ENCODE data around the gene MTHFD2L.

MTHFD2L gene

DNA sequence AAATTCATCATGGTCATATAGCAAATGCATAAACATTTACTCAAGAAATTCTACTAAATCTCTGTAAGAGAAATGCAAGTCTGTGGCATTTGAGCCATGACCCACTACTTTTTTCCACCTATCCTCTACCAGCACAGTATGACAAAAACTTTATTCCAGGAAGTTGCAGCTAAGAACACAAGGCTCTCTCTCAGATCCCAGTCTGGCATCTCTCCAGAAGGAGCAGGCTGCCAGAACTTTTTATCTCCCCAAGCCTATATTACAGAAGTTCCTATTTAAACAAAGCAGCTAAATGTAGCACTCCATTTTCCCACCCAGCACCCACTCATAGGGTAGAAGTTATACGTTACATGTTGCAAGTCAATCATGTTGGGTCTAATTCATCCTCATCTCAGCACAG, 101.0 kb downstream of the MTHFD2L start:
- DNase-seq = no peak

DNA sequence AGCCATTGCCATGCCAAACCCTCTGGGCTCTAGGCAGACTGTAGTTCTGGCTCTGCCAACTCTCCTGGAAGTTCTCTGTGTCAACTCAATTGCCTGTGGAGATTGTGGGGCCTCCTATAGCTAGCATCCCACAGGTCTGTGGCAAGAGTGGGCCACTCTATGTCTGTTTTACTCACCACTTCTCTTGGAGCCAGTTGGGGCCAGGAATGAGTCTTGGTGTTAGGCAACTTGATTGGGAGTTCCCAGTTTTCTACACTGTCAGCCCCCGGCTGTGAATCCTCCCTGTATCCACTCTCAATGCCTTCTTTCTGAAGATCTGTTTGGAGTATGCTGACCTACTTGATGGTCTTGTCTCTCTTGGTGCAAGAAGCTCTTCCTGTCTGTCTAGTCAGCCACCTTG, 102.1 kb downstream of the MTHFD2L start:
- DNase-seq = no peak

DNA sequence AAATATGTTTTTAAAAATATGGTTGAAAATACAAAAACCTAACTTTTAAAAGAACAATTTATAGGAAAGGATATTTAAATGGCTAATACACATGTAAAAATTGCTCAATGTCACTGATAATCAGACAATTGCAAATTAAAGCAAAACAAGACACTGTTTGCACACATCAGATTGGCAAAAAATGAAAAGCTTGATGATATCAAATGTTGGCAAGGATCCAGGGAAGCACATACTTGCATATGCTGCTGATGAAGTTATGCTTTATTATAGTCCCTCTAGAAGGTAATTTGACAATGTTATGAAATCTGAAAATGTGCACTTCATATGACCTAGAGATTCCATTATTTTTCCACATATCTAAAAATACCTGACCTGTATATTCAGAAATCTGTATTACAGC, 104.6 kb downstream of the MTHFD2L start:
- DNase-seq = no peak

DNA sequence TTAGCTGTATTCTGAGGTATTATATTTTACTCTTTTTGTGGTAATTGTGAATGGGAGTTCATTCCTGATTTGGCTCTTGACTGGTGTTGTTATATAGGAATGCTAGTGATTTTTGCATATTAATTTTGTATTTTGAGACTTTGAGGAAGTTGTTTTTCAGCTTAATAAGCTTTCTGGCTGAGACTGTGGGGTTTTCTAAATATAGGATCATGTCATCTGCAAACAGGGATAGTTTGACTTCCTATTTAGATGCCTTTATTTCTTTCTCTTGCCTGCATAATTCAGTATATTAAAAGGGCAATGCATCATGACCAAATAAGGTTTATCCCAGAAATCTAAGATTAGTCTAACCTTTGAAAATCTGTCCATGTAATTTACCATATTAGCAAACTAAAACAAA, 105.6 kb downstream of the MTHFD2L start:
- no peak for DNase-seq

DNA sequence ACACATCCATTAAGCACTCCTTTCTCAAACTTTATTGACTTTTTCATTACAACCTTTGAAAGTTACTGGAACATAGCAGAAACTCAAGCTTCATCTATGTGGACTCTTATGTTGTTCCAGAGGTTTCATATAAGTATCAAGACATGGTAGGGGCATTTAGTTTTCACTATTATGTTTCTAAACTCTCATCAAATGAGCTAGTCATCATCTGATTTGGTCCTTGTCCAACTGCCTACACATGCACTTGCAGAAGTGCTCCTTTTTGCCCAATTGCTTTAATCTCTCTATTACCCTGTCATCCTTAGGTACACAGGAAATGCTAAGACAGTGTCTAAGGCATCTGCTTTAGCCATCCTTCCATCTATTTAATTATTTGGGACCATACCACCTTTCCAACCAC, 108.2 kb downstream of the MTHFD2L start:
- DNase-seq = no peak

DNA sequence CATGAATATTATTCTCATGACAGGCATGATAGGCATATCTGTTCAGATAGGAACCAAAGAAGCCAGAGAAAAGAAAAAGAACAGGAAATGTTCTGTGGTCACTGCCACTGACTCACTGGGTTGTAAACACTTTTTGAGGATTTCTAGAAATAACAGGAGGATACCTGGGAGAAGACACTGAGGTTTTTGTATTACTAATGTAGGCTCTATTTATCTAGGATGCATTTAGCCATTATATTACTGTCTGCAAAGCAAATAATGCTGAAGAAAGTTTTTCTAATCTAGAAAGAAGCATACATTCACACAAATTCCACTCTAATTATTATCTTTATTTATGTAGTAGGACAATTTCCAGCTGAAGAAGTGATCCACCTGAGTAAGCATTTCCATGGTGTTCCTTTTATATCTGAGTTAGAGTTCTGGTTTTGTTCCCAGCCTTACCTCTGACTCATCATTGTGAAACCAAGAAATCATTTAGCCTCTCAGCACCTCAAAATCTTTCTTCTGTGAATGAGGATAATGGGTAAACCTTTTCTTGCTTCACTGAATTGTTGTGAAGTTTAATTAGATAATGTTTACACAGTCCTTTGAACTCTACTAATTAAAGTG, 110.2 kb downstream of the MTHFD2L start:
- no peak for DNase-seq

DNA sequence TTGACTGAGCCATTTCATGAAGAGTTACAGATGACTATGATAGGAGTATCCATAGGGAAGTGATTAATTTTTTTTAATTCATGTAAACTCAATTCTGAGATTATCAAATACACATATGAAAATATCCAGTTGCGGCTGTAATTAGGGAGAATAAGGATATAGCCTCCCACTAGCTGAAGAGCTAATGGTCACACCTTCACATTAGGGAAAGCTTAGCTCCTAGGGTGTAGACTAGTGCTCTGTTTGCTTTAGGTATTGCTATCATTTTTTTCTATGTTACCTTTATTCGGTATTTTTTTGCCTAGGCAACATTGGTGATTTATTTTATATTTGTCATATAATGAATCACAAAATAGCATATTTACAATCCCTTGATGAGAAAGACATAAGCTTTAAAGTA, 110.7 kb downstream of the MTHFD2L start:
- DNase-seq = no peak

DNA sequence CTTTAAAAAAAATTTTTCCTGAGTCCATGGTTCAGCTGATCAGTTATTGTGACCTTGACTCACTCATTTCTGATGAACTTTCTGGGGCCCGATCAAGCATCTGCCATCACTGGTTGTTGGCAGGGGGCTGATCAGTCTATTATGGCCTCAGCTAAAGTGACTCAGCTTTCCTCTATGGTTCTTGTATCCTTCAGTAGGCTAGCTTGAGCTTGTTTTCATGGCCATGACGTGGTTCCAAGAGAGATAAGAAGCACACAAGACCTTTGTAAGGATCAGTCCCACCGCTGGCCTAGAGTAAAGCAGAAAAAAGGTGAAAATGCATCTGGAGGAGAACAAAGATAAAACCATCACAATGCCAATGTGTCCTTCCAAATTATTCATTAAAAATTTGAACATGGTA, 120.6 kb downstream of the MTHFD2L start:
- DNase-seq = no peak

DNA sequence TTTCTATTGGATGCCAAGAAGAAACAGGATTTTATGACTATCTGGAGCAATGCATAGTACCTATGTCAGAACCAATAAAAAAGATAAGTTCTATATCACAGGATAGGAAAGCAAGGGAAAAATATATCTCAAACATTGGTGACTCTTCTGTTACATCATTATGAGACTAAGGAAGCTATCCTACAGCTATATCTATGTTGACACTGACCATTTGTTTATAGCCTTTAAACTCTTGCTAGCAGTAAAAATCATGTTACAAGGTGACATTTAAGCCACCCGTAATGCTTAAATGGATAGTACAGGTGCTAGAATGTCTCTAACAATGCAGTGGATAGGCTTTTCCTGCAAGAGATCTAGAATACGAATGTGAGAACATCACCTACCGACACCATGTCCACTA, 121.8 kb downstream of the MTHFD2L start:
- DNase-seq = no peak

DNA sequence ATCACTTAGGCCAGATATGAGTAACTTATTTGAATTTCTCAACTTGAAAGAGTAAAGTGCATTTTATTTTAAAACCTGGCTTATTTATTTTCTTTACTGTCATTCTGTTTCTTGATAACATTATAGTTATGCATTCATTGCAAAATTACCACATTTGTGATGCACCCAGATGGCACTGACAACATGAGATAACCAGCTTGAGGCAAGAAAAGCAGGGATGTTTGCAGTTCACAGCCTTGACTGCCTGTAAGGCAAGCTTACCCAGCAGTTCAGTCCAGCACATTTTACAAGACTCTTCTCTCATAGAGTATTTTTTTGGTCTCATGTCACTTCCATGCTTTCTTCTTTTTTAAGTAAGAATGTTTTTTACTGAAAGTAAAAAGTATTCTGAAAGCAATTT, 125.0 kb downstream of the MTHFD2L start:
- DNase-seq = no peak

DNA sequence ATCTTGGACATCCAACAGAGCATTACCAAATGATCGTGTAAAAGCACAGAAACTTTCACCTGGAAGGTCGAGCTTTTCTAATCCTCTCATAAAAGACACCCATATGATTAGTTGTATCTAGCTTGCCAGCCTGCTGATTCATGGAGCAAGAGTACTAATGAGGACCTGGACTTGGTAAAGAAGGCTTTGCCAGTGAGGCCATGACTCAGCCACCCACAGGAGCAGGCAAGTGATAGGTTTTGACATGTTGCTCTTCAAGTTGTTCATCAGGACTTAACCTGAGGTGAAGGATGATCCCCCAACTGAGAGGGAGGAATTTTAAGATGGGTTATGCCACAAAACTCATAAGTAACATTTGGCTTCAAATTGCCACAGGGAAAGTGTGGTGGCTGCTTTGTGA, 125.7 kb downstream of the MTHFD2L start:
- DNase-seq = no peak

DNA sequence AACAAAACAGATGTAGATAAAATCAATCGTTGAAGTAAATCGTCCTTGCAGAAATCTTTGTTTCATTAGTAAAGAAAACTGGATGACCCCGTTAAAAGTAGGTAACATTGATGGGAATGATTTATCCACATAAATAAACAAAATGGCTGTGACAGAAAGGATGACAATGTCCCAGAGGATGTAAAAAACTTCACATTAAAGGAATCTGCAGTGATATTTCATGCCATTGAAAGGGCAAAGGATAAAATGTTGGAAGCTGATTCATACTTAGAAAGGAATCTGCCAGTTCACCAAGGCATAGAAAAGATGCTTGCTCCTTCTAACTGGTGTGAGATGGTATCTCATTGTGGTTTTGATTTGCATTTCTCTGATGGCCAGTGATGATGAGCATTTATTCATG, 126.1 kb downstream of the MTHFD2L start:
- DNase-seq = no peak

DNA sequence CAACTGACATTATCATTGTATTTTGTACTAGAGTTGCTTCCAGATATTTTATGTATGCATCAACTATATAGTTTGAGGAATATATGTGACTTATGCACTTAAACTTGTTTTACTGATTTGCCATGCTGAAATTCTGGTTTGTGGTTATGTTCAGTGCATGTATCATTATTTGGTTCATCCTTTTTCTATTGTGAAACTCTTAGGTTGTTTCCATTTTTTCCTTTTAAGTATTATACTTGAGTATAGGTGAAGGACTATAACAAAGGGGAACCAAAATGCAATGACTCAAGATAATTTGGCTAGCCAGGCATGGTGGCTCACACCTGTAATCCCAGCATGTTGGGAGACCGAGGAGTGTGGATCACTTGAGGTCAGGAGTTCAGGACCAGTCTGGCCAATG, 129.2 kb downstream of the MTHFD2L start:
- no peak for DNase-seq

DNA sequence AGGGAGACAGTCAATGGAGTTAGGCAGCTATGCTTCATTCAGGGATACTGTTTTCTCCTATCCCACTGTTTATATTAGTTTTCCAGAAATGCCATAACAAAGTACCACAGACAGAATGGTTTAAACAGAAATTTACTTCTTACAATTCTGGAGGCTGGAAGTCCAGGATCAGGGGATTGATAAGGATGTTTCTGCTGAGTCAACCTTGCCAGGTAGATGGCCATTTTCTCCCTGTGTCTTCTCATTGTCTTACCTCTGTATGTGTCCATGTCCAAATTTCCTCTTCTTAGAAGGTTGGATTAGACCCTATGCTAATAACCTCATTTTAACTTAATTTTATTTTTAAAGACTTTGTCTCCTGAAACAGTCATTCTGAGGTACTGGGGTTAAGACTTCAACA, 129.9 kb downstream of the MTHFD2L start:
- DNase-seq = no peak

DNA sequence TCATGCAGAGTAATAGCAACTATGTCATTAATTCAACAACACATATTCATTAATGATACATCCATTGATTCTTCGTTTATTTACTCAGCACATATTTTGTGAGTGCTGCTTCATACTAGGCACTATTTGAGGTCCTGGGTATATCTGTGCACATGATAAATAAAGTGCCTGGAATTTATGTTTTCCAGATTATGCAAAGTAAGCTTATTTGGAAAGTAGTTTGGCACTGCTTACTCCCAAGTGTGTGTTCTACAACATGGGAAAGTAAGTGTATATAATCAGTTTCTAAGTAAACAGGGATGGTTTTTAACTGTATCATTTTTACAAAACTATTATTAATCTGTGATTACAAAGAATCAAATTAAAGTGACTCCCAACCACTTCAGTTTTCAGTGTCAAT, 133.6 kb downstream of the MTHFD2L start:
- no peak for DNase-seq

DNA sequence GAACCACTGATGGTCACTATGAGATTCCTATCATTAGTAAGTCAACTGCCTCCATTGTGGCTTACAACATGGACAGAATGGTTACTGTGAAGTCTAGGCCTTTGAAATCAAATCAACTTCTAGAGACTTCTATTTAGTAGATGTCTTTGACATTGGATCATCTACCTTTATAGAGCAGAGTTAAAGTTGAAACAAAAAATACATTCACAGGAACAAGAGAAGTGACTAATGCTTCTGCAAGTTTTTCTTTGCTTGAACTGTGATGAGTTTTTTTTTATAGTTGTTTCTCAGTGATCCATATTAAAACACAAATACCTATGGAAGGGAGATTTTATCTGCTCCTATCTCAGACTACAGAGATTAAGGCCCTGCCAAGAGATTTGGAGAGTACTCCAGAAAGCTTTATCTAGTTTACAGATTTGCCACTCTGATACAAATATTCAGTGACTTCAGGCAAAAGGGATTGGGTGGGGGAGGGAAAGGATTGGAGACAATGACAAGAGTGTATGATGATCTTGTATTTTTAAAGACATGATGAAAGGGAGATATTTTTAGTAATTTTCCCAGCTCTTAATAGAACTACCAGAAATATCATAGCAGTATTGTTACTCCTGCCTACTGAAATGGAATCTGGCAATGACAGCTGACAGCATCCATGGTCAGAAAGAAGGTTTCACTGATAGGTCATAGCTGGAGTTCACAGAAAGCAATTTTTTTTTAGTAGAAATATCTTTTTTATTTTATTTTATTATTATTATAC, 134.4 kb downstream of the MTHFD2L start:
- no peak for DNase-seq

DNA sequence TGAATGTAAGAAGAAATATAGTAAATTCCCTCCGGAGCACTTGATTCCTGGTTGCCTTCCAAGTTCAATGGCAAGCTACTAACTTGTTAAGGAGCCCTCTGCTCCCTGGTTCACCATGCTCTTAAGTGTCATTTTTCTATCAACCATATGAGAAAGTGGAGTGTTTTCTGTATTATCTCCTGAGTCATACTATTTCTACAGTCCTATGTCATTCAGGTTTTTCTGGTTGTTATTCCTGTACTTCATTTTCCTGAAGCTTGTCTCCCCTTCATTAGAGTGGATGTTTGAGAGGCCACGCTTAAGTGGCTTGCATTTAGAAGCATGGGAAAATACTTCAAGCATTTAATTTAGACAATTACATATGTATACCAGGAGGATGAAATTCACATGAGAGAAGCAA, 135.6 kb downstream of the MTHFD2L start:
- DNase-seq = no peak

DNA sequence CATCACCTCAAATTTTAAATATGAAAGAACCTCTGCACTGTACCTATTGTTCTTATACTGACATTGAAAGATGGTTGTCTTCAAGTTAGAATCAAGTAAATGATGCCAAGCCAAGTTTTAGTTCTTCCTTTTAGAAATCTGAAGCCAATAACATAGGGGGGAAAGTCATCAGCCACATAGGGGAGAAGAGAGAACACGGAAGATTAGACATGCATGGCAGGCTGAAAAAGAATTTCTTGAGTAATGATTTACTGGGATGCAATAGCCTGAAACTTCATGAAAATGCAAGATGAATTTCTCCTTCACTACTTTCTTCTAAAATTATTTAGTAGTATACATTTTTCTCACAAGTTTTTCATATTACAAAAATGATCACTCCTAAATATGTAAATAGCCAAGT, 136.8 kb downstream of the MTHFD2L start:
- no peak for DNase-seq

DNA sequence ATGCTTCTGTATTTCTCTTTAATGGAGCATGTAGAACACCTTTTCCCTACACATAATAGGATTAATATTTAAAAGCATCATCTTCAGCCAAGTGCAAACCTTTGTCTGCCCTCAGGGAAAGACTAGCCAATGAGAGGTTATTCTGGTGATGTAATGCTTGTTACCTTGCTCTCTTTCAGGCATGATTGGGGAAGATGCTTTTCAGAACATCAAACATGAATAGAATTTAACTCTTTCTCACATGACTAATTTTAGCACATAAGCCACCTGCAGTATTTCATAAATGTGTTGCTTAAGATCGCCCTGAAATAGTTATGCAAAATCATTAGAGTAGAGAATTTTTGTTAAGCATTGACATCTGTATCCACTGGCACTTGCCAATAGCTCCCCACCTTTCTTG, 139.6 kb downstream of the MTHFD2L start:
- DNase-seq = no peak

DNA sequence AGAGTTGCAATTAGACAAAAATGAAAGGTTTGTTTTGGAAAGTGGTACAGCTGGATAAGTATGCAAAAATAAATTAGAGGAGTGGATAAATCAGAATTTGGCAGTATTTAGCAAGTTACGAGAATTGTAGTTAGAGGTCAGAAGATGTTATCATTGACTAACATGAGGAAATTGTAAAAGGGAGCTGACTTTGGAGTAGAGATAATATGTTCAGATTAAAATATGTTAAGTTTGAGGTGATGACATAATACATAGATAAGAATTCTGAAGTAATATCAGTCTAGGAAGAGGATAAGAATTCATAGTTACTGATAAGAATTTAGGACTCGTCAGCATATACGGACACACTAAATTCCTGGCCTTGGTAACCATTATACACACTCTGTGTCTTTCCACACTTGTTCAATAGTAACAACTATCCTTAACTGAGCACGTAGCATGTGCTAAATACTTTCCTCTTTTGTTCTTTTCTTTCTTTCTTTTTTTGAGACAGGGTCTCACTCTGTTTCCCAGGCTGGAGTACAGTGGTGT, 146.2 kb downstream of the MTHFD2L start:
- no peak for DNase-seq

DNA sequence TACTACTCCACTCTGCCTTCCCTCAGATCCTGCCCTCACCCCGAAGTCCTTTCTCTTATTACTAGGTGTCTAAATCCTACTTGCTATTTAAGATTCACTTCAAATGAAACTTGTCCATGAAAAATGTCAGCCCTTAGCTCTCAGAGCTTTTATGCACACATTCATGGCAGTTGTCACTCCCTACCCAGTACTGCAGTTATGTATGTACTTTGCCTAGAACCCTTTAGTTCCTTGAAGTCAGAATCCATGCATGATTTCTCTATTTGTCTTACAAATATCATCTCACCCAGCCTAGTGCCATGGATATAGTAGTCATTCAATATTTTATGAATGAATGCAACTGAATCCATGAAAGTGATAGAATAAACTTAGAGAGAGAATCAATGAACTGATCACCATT, 147.1 kb downstream of the MTHFD2L start:
- no peak for DNase-seq

DNA sequence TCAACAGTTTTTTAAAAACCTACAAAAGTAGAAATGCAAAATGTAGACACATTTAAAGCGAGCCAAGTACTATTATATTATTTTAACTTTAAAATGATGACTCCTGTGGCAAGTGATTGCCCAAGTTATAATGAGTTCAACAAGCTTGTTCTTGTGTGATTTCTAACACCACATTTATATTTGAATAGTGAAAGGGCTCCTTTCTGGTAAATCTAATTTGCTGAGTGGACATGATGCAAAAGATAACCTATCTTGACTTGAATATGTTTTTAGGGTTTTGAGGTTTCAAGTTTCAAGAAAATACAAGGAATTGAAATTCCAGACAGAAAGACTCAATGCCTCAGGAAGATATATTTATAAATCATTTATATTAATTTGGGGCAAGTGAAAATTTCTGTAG, 149.3 kb downstream of the MTHFD2L start:
- DNase-seq = no peak

DNA sequence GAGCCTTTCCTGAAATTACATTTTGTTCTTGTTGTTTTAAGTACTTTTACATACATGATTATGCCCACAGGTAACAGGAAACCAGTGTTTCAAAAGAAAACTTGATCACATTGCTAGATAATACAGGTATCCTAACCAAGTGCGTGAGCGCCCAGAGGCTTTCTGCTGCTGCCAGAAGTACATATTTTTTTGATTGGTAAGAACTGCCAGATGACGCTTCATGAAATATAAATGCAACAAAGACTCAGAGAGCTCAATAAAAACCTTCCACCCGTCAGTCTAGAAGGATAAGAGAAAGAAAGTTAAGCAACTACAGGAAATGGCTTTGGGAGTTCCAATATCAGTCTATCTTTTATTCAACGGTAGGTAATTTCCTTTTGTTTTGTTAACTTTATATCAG, 150.3 kb downstream of the MTHFD2L start, which contains the start of gene EPGN:
Gene EPGN (plus strand): TSS at position 256 of the 400 bp plus-strand sequence. CDS start 64 bp downstream, at position 320.
- DNase-seq = no peak

DNA sequence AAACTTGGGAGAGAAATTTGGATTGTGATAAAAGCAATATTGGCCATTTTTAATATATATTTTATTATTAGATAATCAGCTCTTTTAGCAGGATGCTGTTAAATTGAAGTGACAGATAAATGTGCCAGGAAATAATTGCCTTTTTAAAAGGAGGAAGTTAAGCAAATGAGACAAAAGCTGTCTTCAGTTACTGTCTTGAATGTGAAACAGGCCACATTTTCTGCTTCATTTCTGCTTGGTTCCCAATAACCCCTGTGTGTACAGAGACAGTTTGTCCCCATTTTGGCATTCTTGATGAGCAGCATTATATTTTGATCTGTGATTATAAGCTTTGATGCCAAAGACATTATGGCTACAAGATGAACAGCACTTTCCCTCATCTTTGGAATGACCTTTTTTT, 151.3 kb downstream of the MTHFD2L start:
- DNase-seq = peak; percentile 2
